Glutamatergic neuron (in vitro differentiated cells): ENCODE results near the gene RAMP2. TPM values are rescaled to one million over a fixed set of nuclear protein-coding genes. Genes with fewer than 3 reads are reported as not detected.

Source experiments
- DNase-seq: peaks from one replicate; pipeline ENCODE4 v3.0.0; 2022
- H3K27ac Mint-ChIP-seq: one replicate; pipeline ENCODE4 v1.8.0; 2020; ENCODE audit warnings: mild to moderate bottlenecking, mixed read lengths, inconsistent platforms; ENCODE audit not compliant: unreplicated experiment
- H3K27me3 Mint-ChIP-seq: one replicate; pipeline ENCODE4 v1.8.0; 2020; ENCODE audit warnings: mild to moderate bottlenecking, moderate library complexity, mixed read lengths, inconsistent platforms; ENCODE audit not compliant: unreplicated experiment
- H3K36me3 Mint-ChIP-seq: one replicate; pipeline ENCODE4 v1.8.0; 2020; ENCODE audit warnings: mild to moderate bottlenecking, mixed read lengths, inconsistent platforms; ENCODE audit not compliant: unreplicated experiment
- H3K4me1 Mint-ChIP-seq: one replicate; pipeline ENCODE4 v1.8.0; 2020; ENCODE audit warnings: mild to moderate bottlenecking, low read depth, mixed read lengths, inconsistent platforms; ENCODE audit not compliant: unreplicated experiment
- H3K4me3 Mint-ChIP-seq: one replicate; pipeline ENCODE4 v1.8.0; 2020; ENCODE audit warnings: mild to moderate bottlenecking, mixed read lengths, inconsistent platforms; ENCODE audit not compliant: unreplicated experiment
- H3K9me3 Mint-ChIP-seq: one replicate; pipeline ENCODE4 v1.8.0; 2020; ENCODE audit warnings: mild to moderate bottlenecking, moderate library complexity, mixed read lengths, inconsistent platforms; ENCODE audit not compliant: unreplicated experiment
- CTCF ChIP-seq: fragments of 200-600 bp; sonication (generic); IDR thresholded peaks from one replicate; pipeline ENCODE4 v1.5.0; 2021; ENCODE audit not compliant: partially characterized antibody, unreplicated experiment
- total RNA-seq: library from RNA; stranded (reverse); fragmentation: NEBNext Ultra II Directional; extraction: Animal tissue kit (Norgen Biotek cat#: 25700); gene quantifications from one replicate; pipeline ENCODE4 v1.2.1, GENCODE V29; 2021; ENCODE audit not compliant: unreplicated experiment

The RAMP2 gene
- total RNA-seq, 1 donor from 2014 or later, result 4.6 TPM

GRCh38 chr17:42772945-42773289, 11.9 kb downstream of the RAMP2 start:
- H3K27me3 Mint-ChIP-seq, result peaks cover 8% of the 10 kb centered on the region
- H3K36me3 Mint-ChIP-seq, result no peaks in the 10 kb centered on the region
- no peak for TF ChIP-seq CTCF
- H3K4me1 Mint-ChIP-seq, result peaks cover 8% of the 10 kb centered on the region
- peak overlapping the region; percentile 100 for H3K4me3 Mint-ChIP-seq
- no peaks in the 10 kb centered on the region for H3K9me3 Mint-ChIP-seq
- no peak for DNase-seq
- H3K27ac Mint-ChIP-seq, result peak overlapping the region; percentile 98

GRCh38 chr17:42773290-42774035, 12.4 kb downstream of the RAMP2 start, which contains the start of gene VPS25:
Gene VPS25, plus strand, starts transcription at chr17:42773449. Its CDS starts 27 bp downstream, at chr17:42773476.
- DNase-seq, result peak; percentile 79
- H3K27me3 Mint-ChIP-seq, result peaks cover 5% of the 10 kb centered on the region
- H3K4me1 Mint-ChIP-seq, result peaks cover 8% of the 10 kb centered on the region
- H3K36me3 Mint-ChIP-seq, result no peaks in the 10 kb centered on the region
- peak within 1 kb of the TSS; percentile 100 for H3K4me3 Mint-ChIP-seq
- H3K27ac Mint-ChIP-seq, result peak within 1 kb of the TSS; percentile 98
- no peaks in the 10 kb centered on the region for H3K9me3 Mint-ChIP-seq
- no peak for TF ChIP-seq CTCF

- no peaks in the 10 kb centered on the region for H3K9me3 Mint-ChIP-seq
- peak overlapping the region; percentile 100 for H3K4me3 Mint-ChIP-seq
- no peak for DNase-seq
- H3K4me1 Mint-ChIP-seq, result peaks cover 8% of the 10 kb centered on the region
- no peaks in the 10 kb centered on the region for H3K36me3 Mint-ChIP-seq
- peaks cover 5% of the 10 kb centered on the region for H3K27me3 Mint-ChIP-seq
- peak overlapping the region; percentile 98 for H3K27ac Mint-ChIP-seq
- TF ChIP-seq CTCF, result no peak
These were observed 13.2 kb downstream of the RAMP2 start for GRCh38 chr17:42774066-42774745.

GRCh38 chr17:42775534-42776098, 14.6 kb downstream of the RAMP2 start:
- H3K36me3 Mint-ChIP-seq, result no peaks in the 10 kb centered on the region
- peaks cover 8% of the 10 kb centered on the region for H3K4me1 Mint-ChIP-seq
- H3K4me3 Mint-ChIP-seq, result no peak overlapping the region
- no peak overlapping the region for H3K27ac Mint-ChIP-seq
- no peak for DNase-seq
- no peak for TF ChIP-seq CTCF
- H3K27me3 Mint-ChIP-seq, result peaks cover 5% of the 10 kb centered on the region
- no peaks in the 10 kb centered on the region for H3K9me3 Mint-ChIP-seq

- DNase-seq, result no peak
- H3K4me1 Mint-ChIP-seq, result peaks cover 7% of the 10 kb centered on the region
- no peak for TF ChIP-seq CTCF
- peaks cover 9% of the 10 kb centered on the region for H3K27me3 Mint-ChIP-seq
- H3K4me3 Mint-ChIP-seq, result no peak overlapping the region
- H3K27ac Mint-ChIP-seq, result no peak overlapping the region
- H3K9me3 Mint-ChIP-seq, result peaks cover 4% of the 10 kb centered on the region
- H3K36me3 Mint-ChIP-seq, result no peaks in the 10 kb centered on the region
These were observed 17.5 kb downstream of the RAMP2 start for GRCh38 chr17:42778570-42778969.
